Muscle of leg (tissue), 11 donors: ENCODE measurements around the gene SAC3D1. TPM values are rescaled to one million over a fixed set of nuclear protein-coding genes. Genes with fewer than 3 reads are reported as not detected.
A peak's percentile ranks its signal among the peaks of the same experiment; 100 is the strongest.
"Not testable (repeated sequence)": the region's sequence is repeated elsewhere in the genome, so short reads cannot be mapped to it uniquely, and the experiment has no call there.

ENCODE experiments used
- DNase-seq: peaks from one replicate; pipeline ENCODE4 v3.0.0; 2013
- H3K27ac ChIP-seq: one replicate; pipeline ENCODE4 v1.5.1; 2013; ENCODE audit warnings: mild to moderate bottlenecking, low read length, control low read depth
- H3K27me3 ChIP-seq: one replicate; pipeline ENCODE4 v1.6.1; 2013; ENCODE audit warnings: low read length; ENCODE audit not compliant: control insufficient read depth, insufficient read depth
- H3K36me3 ChIP-seq: one replicate; pipeline ENCODE4 v1.6.1; 2013; ENCODE audit warnings: low read length; ENCODE audit not compliant: control insufficient read depth, insufficient read depth
- H3K4me1 ChIP-seq: one replicate; pipeline ENCODE4 v1.6.1; 2013; ENCODE audit warnings: low read length; ENCODE audit not compliant: control insufficient read depth, insufficient read depth
- H3K4me3 ChIP-seq: one replicate; pipeline ENCODE4 v1.5.1; 2013; ENCODE audit warnings: low read length, control low read depth
- H3K9me3 ChIP-seq: replicated peaks from 2 replicates; pipeline ENCODE4 v1.6.1; 2013; ENCODE audit warnings: low read depth, low read length; ENCODE audit not compliant: control insufficient read depth
- WGBS: methylation state at CpG from one replicate; pipeline ENCODE4 v1.1.5; 2013; ENCODE audit warnings: missing lambda C conversion rate; ENCODE audit not compliant: insufficient coverage; 5-methylcytosine and 5-hydroxymethylcytosine counted together
- polyA plus RNA-seq, 8 donors: library from polyadenylated mRNA; unstranded; fragments of 120-200 nt; gene quantifications; one replicate each; pipeline versions ENCODE4 v1.2.1 to v1.2.3, GENCODE V29; 2013; ENCODE audit warnings: inconsistent platforms in 1 of 8, low replicate concordance in 1 of 8; ENCODE audit not compliant: insufficient read length in 8 of 8, insufficient read depth in 1 of 8
- total RNA-seq: library from RNA; stranded (reverse); fragments of 120-200 nt; gene quantifications from one replicate; pipeline ENCODE4 v1.2.4, GENCODE V29; 2013

The SAC3D1 gene
- total and polyA plus RNA-seq, 9 donors: 6.7 to 16.0 (median 15.1) TPM

GRCh38 chr11:65003282-65003681 lies 37.7 kb upstream of the SAC3D1 start:
- Histone ChIP-seq H3K27ac (peak overlapping the region; percentile 71), H3K4me1 (peaks cover 10% of the 10 kb centered on the region), H3K27me3 (no peaks in the 10 kb centered on the region), H3K9me3 (no peaks in the 10 kb centered on the region), H3K36me3 (no peaks in the 10 kb centered on the region), H3K4me3 (no peak overlapping the region)
- WGBS: 39% methylated on average over 7 of the region's 7 CpGs
- no peak for DNase-seq

GRCh38 chr11:65003968-65004367 lies 37.0 kb upstream of the SAC3D1 start:
- H3K4me3 ChIP-seq, H3K36me3 ChIP-seq, H3K27ac ChIP-seq, H3K9me3 ChIP-seq, DNase-seq, H3K27me3 ChIP-seq, H3K4me1 ChIP-seq: not testable (repeated sequence)
- no CpG with 5 or more reads among the region's 3 CpGs for WGBS

GRCh38 chr11:65008016-65008415 lies 33.0 kb upstream of the SAC3D1 start:
- Histone ChIP-seq H3K9me3 (no peaks in the 10 kb centered on the region), H3K36me3 (no peaks in the 10 kb centered on the region), H3K4me3 (no peak overlapping the region), H3K27me3 (no peaks in the 10 kb centered on the region), H3K27ac (no peak overlapping the region), H3K4me1 (peaks cover 7% of the 10 kb centered on the region)
- DNase-seq: no peak
- 81% methylated on average over 2 of the region's 7 CpGs for WGBS

GRCh38 chr11:65008873-65009272 lies 32.1 kb upstream of the SAC3D1 start:
- no peak for DNase-seq
- H3K4me1 ChIP-seq: peaks cover 10% of the 10 kb centered on the region
- no peaks in the 10 kb centered on the region for H3K9me3 ChIP-seq
- no CpG with 5 or more reads among the region's 2 CpGs for WGBS
- H3K36me3 ChIP-seq: no peaks in the 10 kb centered on the region
- no peak overlapping the region for H3K27ac ChIP-seq
- no peak overlapping the region for H3K4me3 ChIP-seq
- no peaks in the 10 kb centered on the region for H3K27me3 ChIP-seq

- peaks cover 15% of the 10 kb centered on the region for H3K36me3 ChIP-seq
- H3K4me1 ChIP-seq: peaks cover 14% of the 10 kb centered on the region
- no peaks in the 10 kb centered on the region for H3K27me3 ChIP-seq
- peak; percentile 96 for DNase-seq
- no peaks in the 10 kb centered on the region for H3K9me3 ChIP-seq
- peak overlapping the region; percentile 100 for H3K27ac ChIP-seq
- whole genome bisulfite sequencing: 10% methylated on average over 21 of the region's 22 CpGs
- H3K4me3 ChIP-seq: peak overlapping the region; percentile 85
These were observed 27.7 kb upstream of the SAC3D1 start for GRCh38 chr11:65013130-65013887.

GRCh38 chr11:65013888-65014725 lies 26.9 kb upstream of the SAC3D1 start, which contains the start of gene ARL2:
ARL2 (plus strand) TSS chr11:65014160; CDS start chr11:65014208, 48 bp downstream.
- Histone ChIP-seq H3K27me3 (no peaks in the 10 kb centered on the region), H3K9me3 (no peaks in the 10 kb centered on the region), H3K4me1 (peaks cover 14% of the 10 kb centered on the region), H3K27ac (peak within 1 kb of the TSS; percentile 100), H3K36me3 (peaks cover 22% of the 10 kb centered on the region), H3K4me3 (peak within 1 kb of the TSS; percentile 85)
- peak; percentile 97 for DNase-seq
- WGBS: under 1% methylated on average over 95 of the region's 96 CpGs

- no peaks in the 10 kb centered on the region for H3K27me3 ChIP-seq
- WGBS: 34% methylated on average over 14 of the region's 23 CpGs
- peak overlapping the region; percentile 85 for H3K4me3 ChIP-seq
- H3K9me3 ChIP-seq: no peaks in the 10 kb centered on the region
- peaks cover 27% of the 10 kb centered on the region for H3K36me3 ChIP-seq
- H3K27ac ChIP-seq: peak overlapping the region; percentile 100
- no peak for DNase-seq
- peaks cover 14% of the 10 kb centered on the region for H3K4me1 ChIP-seq
These were observed 26.2 kb upstream of the SAC3D1 start for GRCh38 chr11:65014726-65015227.

GRCh38 chr11:65016705-65017104 lies 24.3 kb upstream of the SAC3D1 start:
- Histone ChIP-seq H3K27me3 (no peaks in the 10 kb centered on the region), H3K4me1 (peaks cover 14% of the 10 kb centered on the region), H3K36me3 (peaks cover 41% of the 10 kb centered on the region), H3K27ac (no peak overlapping the region), H3K9me3 (no peaks in the 10 kb centered on the region), H3K4me3 (no peak overlapping the region)
- DNase-seq: no peak
- WGBS: 91% methylated on average over 4 of the region's 4 CpGs

GRCh38 chr11:65017937-65018336 lies 23.1 kb upstream of the SAC3D1 start:
- peaks cover 49% of the 10 kb centered on the region for H3K36me3 ChIP-seq
- no peak for DNase-seq
- WGBS: 97% methylated on average over 4 of the region's 6 CpGs

GRCh38 chr11:65019824-65020223 lies 21.2 kb upstream of the SAC3D1 start:
- Histone ChIP-seq H3K9me3 (no peaks in the 10 kb centered on the region), H3K27ac (no peak overlapping the region), H3K4me3 (no peak overlapping the region), H3K36me3 (peaks cover 49% of the 10 kb centered on the region), H3K4me1 (peaks cover 2% of the 10 kb centered on the region), H3K27me3 (no peaks in the 10 kb centered on the region)
- DNase-seq: no peak
- 83% methylated on average over 2 of the region's 7 CpGs for WGBS

More at GRCh38 chr11:65017937-65018336, 23.1 kb upstream of the SAC3D1 start:
- Histone ChIP-seq H3K9me3 (no peaks in the 10 kb centered on the region), H3K4me1 (peaks cover 12% of the 10 kb centered on the region), H3K27ac (no peak overlapping the region), H3K27me3 (no peaks in the 10 kb centered on the region), H3K4me3 (no peak overlapping the region)
